T-cell (primary cell): ENCODE results near the gene MOSPD3. TPM values are rescaled to one million over a fixed set of nuclear protein-coding genes. Genes with fewer than 3 reads are reported as not detected.
A peak's percentile ranks its signal among the peaks of the same experiment; 100 is the strongest.

Experiments
- ATAC-seq, 4 experiments: fragments of 200-7000 bp in 3 of 4; fragments of 150-1000 bp in 1 of 4; cut with Tn5 transposase; replicated peaks in 1 of 4; 1 replicate in 3 of 4; 2 replicates in 1 of 4; pipeline ENCODE4 v1.10.0; 2021; ENCODE audit warnings: moderate library complexity in 3 of 4, mild to moderate bottlenecking in 2 of 4, moderate number of reproducible peaks in 1 of 4
- CTCF ChIA-PET, 2 donors: fragments of 300-600 bp; sonication (Branson Sonifier 250); formaldehyde crosslinking; loops; one replicate each; lab custom pipeline; 2022; ENCODE audit warnings: antibody characterized with exemption in 2 of 2; lab: Charles Lee
- POLR2A ChIA-PET, 2 donors: fragments of 300-600 bp; sonication (Branson Sonifier 250); formaldehyde crosslinking; loops; one replicate each; lab custom pipeline; 2022; ENCODE audit warnings: antibody characterized with exemption in 2 of 2; lab: Charles Lee
- DNase-seq, 35 experiments: peaks; one replicate each; pipeline versions ENCODE4 v3.0.0 to v3.0.0-alpha.2; 2013 to 2023
- H3K27ac ChIP-seq: one replicate; pipeline ENCODE4 v1.5.1; 2013; ENCODE audit warnings: low read length
- H3K27me3 ChIP-seq, 2 experiments: replicated peaks in 1 of 2; 1 replicate in 1 of 2; 2 replicates in 1 of 2; pipeline versions ENCODE4 v1.6.1 to v1.7.0; 2013; ENCODE audit warnings: low read length in 1 of 2, mixed read lengths in 1 of 2; ENCODE audit not compliant: control insufficient read depth in 2 of 2, insufficient read depth in 2 of 2; ENCODE audit errors: extremely low read depth in 1 of 2
- H3K36me3 ChIP-seq, 2 donors: 1 replicate in 1 of 2; 2 replicates in 1 of 2; pipeline versions ENCODE4 v1.6.1 to v1.7.0; 2013; ENCODE audit warnings: low read length in 1 of 2; ENCODE audit not compliant: control insufficient read depth in 2 of 2, insufficient read depth in 1 of 2; ENCODE audit errors: extremely low read depth in 1 of 2
- H3K4me1 ChIP-seq, 2 experiments: 1 replicate in 1 of 2; 2 replicates in 1 of 2; pipeline versions ENCODE4 v1.6.1 to v1.7.0; 2013; ENCODE audit warnings: low read length in 2 of 2, mixed read lengths in 1 of 2; ENCODE audit not compliant: insufficient read depth in 2 of 2, control insufficient read depth in 1 of 2; ENCODE audit errors: extremely low read depth in 1 of 2
- H3K4me3 ChIP-seq, 2 donors: 1 replicate in 1 of 2; 2 replicates in 1 of 2; pipeline versions ENCODE4 v1.5.1 to v1.7.0; 2013; ENCODE audit warnings: mild to moderate bottlenecking in 2 of 2, low read length in 1 of 2, moderate library complexity in 1 of 2; ENCODE audit not compliant: control insufficient read depth in 1 of 2; ENCODE audit errors: extremely low read depth in 1 of 2
- H3K9me3 ChIP-seq: 2 replicates; pipeline ENCODE4 v1.7.0; 2013
- H3K27ac Mint-ChIP-seq, 2 donors: one replicate each; pipeline ENCODE4 v1.8.0; 2020 to 2021; ENCODE audit warnings: mild to moderate bottlenecking in 2 of 2, mixed read lengths in 2 of 2
- H3K27me3 Mint-ChIP-seq, 2 donors: one replicate each; pipeline ENCODE4 v1.8.0; 2021 to 2022; ENCODE audit warnings: mixed read lengths in 2 of 2
- H3K36me3 Mint-ChIP-seq: one replicate; pipeline ENCODE4 v1.8.0; 2021; ENCODE audit warnings: mixed read lengths
- H3K4me1 Mint-ChIP-seq, 3 donors: one replicate each; pipeline ENCODE4 v1.8.0; 2020 to 2022; ENCODE audit warnings: mixed read lengths in 3 of 3, mild to moderate bottlenecking in 1 of 3
- H3K4me3 Mint-ChIP-seq, 3 donors: one replicate each; pipeline ENCODE4 v1.8.0; 2020 to 2022; ENCODE audit warnings: mild to moderate bottlenecking in 3 of 3, mixed read lengths in 3 of 3, moderate library complexity in 3 of 3
- H3K9me3 Mint-ChIP-seq, 3 donors: one replicate each; pipeline ENCODE4 v1.8.0; 2020 to 2022; ENCODE audit warnings: mixed read lengths in 3 of 3
- WGBS: methylation state at CpG from one replicate; pipeline ENCODE4 v1.1.5; 2013; ENCODE audit warnings: missing lambda C conversion rate; ENCODE audit not compliant: insufficient coverage; 5-methylcytosine and 5-hydroxymethylcytosine counted together
- total RNA-seq, 35 experiments: library from RNA in 6 of 35; stranded (reverse) in 6 of 35; fragments of 120-200 nt in 1 of 35; gene quantifications; one replicate each; pipeline versions ENCODE4 v1.2.1 to v1.2.4 and lab custom pipeline; 2013 to 2026

Gene MOSPD3
- total RNA-seq, 5 donors from 2014 or later (not counting 1 experiment from before 2014, with no cell fraction given): 10.9 to 19.0 (median 16.3) TPM

GRCh38 chr7:100612730-100613390 lies 520 bp downstream of the MOSPD3 start:
- POLR2A ChIA-PET: interaction anchor here (0.6 to 1.4 kb wide), 6 partner anchors 13 to 184 kb away, joined by 3 to 9 read pairs (median 4); partner anchors contain the start of genes FBXO24 (in 1 of the 2), POP7 (in 1 of the 2) and ZCWPW1 (in 1 of the 2)
- H3K36me3 ChIP-seq: peaks cover 0 to 3% of the 10 kb centered on the region in 2 donors
- Mint-ChIP-seq H3K36me3 (peaks cover 3% of the 10 kb centered on the region), H3K4me3 (peak overlapping the region; percentile 94 to 98 (median 97)), H3K27ac (peak overlapping the region; percentile 39 to 80), H3K27me3 (no peaks in the 10 kb centered on the region), H3K9me3 (no peaks in the 10 kb centered on the region), H3K4me1 (peaks cover 16 to 29% (median 23%) of the 10 kb centered on the region in 3 donors)
- peaks cover 7 to 30% of the 10 kb centered on the region in 2 experiments for H3K4me1 ChIP-seq
- ATAC-seq: no peak
- CTCF ChIA-PET: interaction anchor here (0.6 to 2.1 kb wide), 15 partner anchors 14 to 479 kb away, joined by 3 to 17 read pairs (median 6); partner anchors contain the start of genes FBXO24 (in 1 of the 2), GNB2 (in 1 of the 2), LRCH4 (in 1 of the 2) and POP7 (in 1 of the 2)
- WGBS: 6% methylated on average over 16 of the region's 29 CpGs
- H3K9me3 ChIP-seq: no peaks in the 10 kb centered on the region
- no peaks in the 10 kb centered on the region for H3K27me3 ChIP-seq
- peak overlapping the region; percentile 82 to 85 for H3K4me3 ChIP-seq
- H3K27ac ChIP-seq: no peak overlapping the region
- DNase-seq: peak in 19 of 35 experiments; percentile 16 to 62 (median 33)

- ATAC-seq: no peak
- Mint-ChIP-seq H3K4me3 (peak overlapping the region; percentile 73 to 94 (median 82)), H3K4me1 (peaks cover 16 to 29% (median 23%) of the 10 kb centered on the region in 3 donors), H3K36me3 (peaks cover 3% of the 10 kb centered on the region), H3K27me3 (no peaks in the 10 kb centered on the region), H3K27ac (no peak overlapping the region), H3K9me3 (no peaks in the 10 kb centered on the region)
- H3K36me3 ChIP-seq: peaks cover 0 to 3% of the 10 kb centered on the region in 2 donors
- POLR2A ChIA-PET: interaction anchor here (0.5 to 0.6 kb wide), 3 partner anchors 12 to 173 kb away, joined by 3 to 4 read pairs (median 3); partner anchors contain the start of gene PCOLCE (in 1 of the 2)
- DNase-seq: peak in 1 of 35 experiments; percentile 34
- peak overlapping the region; percentile 82 to 85 for H3K4me3 ChIP-seq
- peaks cover 7 to 30% of the 10 kb centered on the region in 2 experiments for H3K4me1 ChIP-seq
- no peaks in the 10 kb centered on the region for H3K27me3 ChIP-seq
- CTCF ChIA-PET: interaction anchor here (0.5 to 2.1 kb wide), 12 partner anchors 13 to 480 kb away, joined by 3 to 17 read pairs (median 4); partner anchors contain the start of genes FBXO24 (in 1 of the 2), LRCH4 (in 1 of the 2) and POP7 (in 1 of the 2)
- no peak overlapping the region for H3K27ac ChIP-seq
- 79% methylated on average over 6 of the region's 13 CpGs for WGBS
- H3K9me3 ChIP-seq: no peaks in the 10 kb centered on the region
Measured at GRCh38 chr7:100613412-100614175, 1.3 kb downstream of the MOSPD3 start.

GRCh38 chr7:100614308-100614861 lies 2.0 kb downstream of the MOSPD3 start:
- DNase-seq (no peak), ATAC-seq (no peak)
- no peaks in the 10 kb centered on the region for H3K27me3 ChIP-seq
- no peaks in the 10 kb centered on the region for H3K9me3 Mint-ChIP-seq
- no peaks in the 10 kb centered on the region for H3K27me3 Mint-ChIP-seq
- H3K36me3 Mint-ChIP-seq: peaks cover 3% of the 10 kb centered on the region
- no peak overlapping the region for H3K27ac Mint-ChIP-seq
- POLR2A ChIA-PET: interaction anchor here in 1 of 2 donors (1.0 kb wide), 1 partner anchor 55 kb away, joined by 3 read pairs; no protein-coding TSS in a partner anchor
- CTCF ChIA-PET: interaction anchor here (0.6 to 1.1 kb wide), 4 partner anchors 13 to 91 kb away, joined by 3 to 4 read pairs (median 3); partner anchors contain the start of gene POP7 (in 1 of the 2)
- peaks cover 7 to 30% of the 10 kb centered on the region in 2 experiments for H3K4me1 ChIP-seq
- no peaks in the 10 kb centered on the region for H3K9me3 ChIP-seq
- no CpG with 5 or more reads among the region's 6 CpGs for WGBS
- peaks cover 0 to 3% of the 10 kb centered on the region in 2 donors for H3K36me3 ChIP-seq
- H3K4me3 Mint-ChIP-seq: peak overlapping the region in 1 of 3 donors; percentile 94
- H3K27ac ChIP-seq: no peak overlapping the region
- peaks cover 16 to 29% (median 23%) of the 10 kb centered on the region in 3 donors for H3K4me1 Mint-ChIP-seq
- H3K4me3 ChIP-seq: no peak overlapping the region

GRCh38 chr7:100620239-100620638 lies 7.9 kb downstream of the MOSPD3 start:
- H3K27me3 Mint-ChIP-seq: no peaks in the 10 kb centered on the region
- ATAC-seq: no peak
- DNase-seq: no peak
- no peaks in the 10 kb centered on the region for H3K9me3 Mint-ChIP-seq
- Histone ChIP-seq H3K9me3 (no peaks in the 10 kb centered on the region), H3K27ac (no peak overlapping the region), H3K4me3 (no peak overlapping the region), H3K27me3 (no peaks in the 10 kb centered on the region), H3K4me1 (no peaks in the 10 kb centered on the region), H3K36me3 (peaks cover 0 to 3% of the 10 kb centered on the region in 2 donors)
- peaks cover 4 to 7% (median 6%) of the 10 kb centered on the region in 3 donors for H3K4me1 Mint-ChIP-seq
- ChIA-PET CTCF (interaction anchor here in 1 of 2 donors (0.6 kb wide), 1 partner anchor 10 kb away, joined by 3 read pairs; no protein-coding TSS in a partner anchor), POLR2A (interaction anchor here in 1 of 2 donors (0.6 kb wide), 1 partner anchor 50 kb away, joined by 3 read pairs; no protein-coding TSS in a partner anchor)
- 87% methylated on average over 3 of the region's 6 CpGs for WGBS
- no peak overlapping the region for H3K4me3 Mint-ChIP-seq
- H3K36me3 Mint-ChIP-seq: peaks cover 8% of the 10 kb centered on the region
- H3K27ac Mint-ChIP-seq: no peak overlapping the region

- H3K27ac Mint-ChIP-seq: no peak overlapping the region
- H3K4me3 ChIP-seq: no peak overlapping the region
- ATAC-seq: no peak
- peaks cover 0 to 3% of the 10 kb centered on the region in 2 experiments for H3K4me1 ChIP-seq
- POLR2A ChIA-PET: no interaction called here
- H3K36me3 Mint-ChIP-seq: peaks cover 8% of the 10 kb centered on the region
- no peak for DNase-seq
- no peaks in the 10 kb centered on the region for H3K27me3 Mint-ChIP-seq
- peaks cover 0 to 3% of the 10 kb centered on the region in 2 donors for H3K36me3 ChIP-seq
- WGBS: 93% methylated on average over 22 of the region's 23 CpGs
- no peak overlapping the region for H3K27ac ChIP-seq
- H3K27me3 ChIP-seq: no peaks in the 10 kb centered on the region
- peaks cover 8 to 12% (median 10%) of the 10 kb centered on the region in 3 donors for H3K4me1 Mint-ChIP-seq
- CTCF ChIA-PET: no interaction called here
- H3K9me3 Mint-ChIP-seq: no peaks in the 10 kb centered on the region
- no peaks in the 10 kb centered on the region for H3K9me3 ChIP-seq
- no peak overlapping the region for H3K4me3 Mint-ChIP-seq
Measured at GRCh38 chr7:100620804-100621203, 8.5 kb downstream of the MOSPD3 start.
